DOHH2 (cell line): ENCODE measurements around the gene CEP68.

ENCODE experiments used
- H3F3A ChIP-seq: fragments of 200-600 bp; sonication (generic), shearing (Covaris generic); 2 replicates; pipeline ENCODE4 v1.6.0; 2016; ENCODE audit warnings: antibody characterized with exemption, mild to moderate bottlenecking; ENCODE audit not compliant: control insufficient read depth, insufficient read depth
- H3K27ac ChIP-seq: fragments of 200-600 bp; sonication (generic); 2 replicates; pipeline ENCODE4 v1.5.1; 2014; ENCODE audit warnings: low read depth, mild to moderate bottlenecking, low read length, moderate library complexity
- H3K27me3 ChIP-seq: fragments of 200-600 bp; sonication (generic); 2 replicates; pipeline ENCODE4 v1.6.1; 2014; ENCODE audit warnings: mild to moderate bottlenecking, low read length, mixed read lengths; ENCODE audit not compliant: control insufficient read depth
- H3K36me3 ChIP-seq: fragments of 200-600 bp; sonication (generic); 2 replicates; pipeline ENCODE4 v1.6.1; 2014; ENCODE audit warnings: mild to moderate bottlenecking, low read length, moderate library complexity, mixed read lengths; ENCODE audit not compliant: control insufficient read depth
- H3K4me1 ChIP-seq: fragments of 200-600 bp; sonication (generic); 2 replicates; pipeline ENCODE4 v1.6.1; 2014; ENCODE audit warnings: mild to moderate bottlenecking, low read length, mixed read lengths; ENCODE audit not compliant: control insufficient read depth
- H3K4me2 ChIP-seq: fragments of 200-600 bp; sonication (generic); 2 replicates; pipeline ENCODE4 v1.6.0; 2014; ENCODE audit warnings: mild to moderate bottlenecking, low read length, moderate library complexity
- H3K4me3 ChIP-seq: fragments of 200-600 bp; sonication (generic); 2 replicates; pipeline ENCODE4 v1.5.1; 2014; ENCODE audit warnings: mild to moderate bottlenecking, low read length, mixed read lengths
- H3K79me2 ChIP-seq: fragments of 200-600 bp; sonication (generic); 2 replicates; pipeline ENCODE4 v1.6.1; 2014; ENCODE audit warnings: mild to moderate bottlenecking, low read length, mixed read lengths; ENCODE audit not compliant: control insufficient read depth
- H3K9me2 ChIP-seq: fragments of 200-600 bp; sonication (generic); replicated peaks from 2 replicates; pipeline ENCODE4 v1.6.1; 2014; ENCODE audit warnings: mild to moderate bottlenecking, low read length, mixed read lengths; ENCODE audit not compliant: control insufficient read depth
- H3K9me3 ChIP-seq: fragments of 200-600 bp; sonication (generic); 2 replicates; pipeline ENCODE4 v1.6.1; 2014; ENCODE audit warnings: antibody characterized with exemption, low read length, mixed read lengths; ENCODE audit not compliant: control insufficient read depth, insufficient read depth
- H4K20me1 ChIP-seq: fragments of 200-600 bp; sonication (generic); 2 replicates; pipeline ENCODE4 v1.6.0; 2014; ENCODE audit warnings: low read depth, mild to moderate bottlenecking, antibody characterized with exemption, low read length, moderate library complexity; ENCODE audit not compliant: control insufficient read depth, insufficient read depth
- EZH2phosphoT487 ChIP-seq: fragments of 200-600 bp; sonication (generic); IDR thresholded peaks from 2 replicates; pipeline ENCODE4 v1.6.1; 2017; ENCODE audit warnings: borderline replicate concordance, mild to moderate bottlenecking, antibody characterized with exemption, low read length, moderate library complexity, mixed read lengths
- TF ChIP-seq, protein P1 (sequence below): fragments of 200-600 bp; sonication (generic); IDR thresholded peaks from one replicate; pipeline ENCODE4 v1.5.1; 2014; ENCODE audit warnings: antibody characterized with exemption, mild to moderate bottlenecking, low read depth, low read length; ENCODE audit not compliant: poor library complexity, severe bottlenecking

Gene CEP68

DNA sequence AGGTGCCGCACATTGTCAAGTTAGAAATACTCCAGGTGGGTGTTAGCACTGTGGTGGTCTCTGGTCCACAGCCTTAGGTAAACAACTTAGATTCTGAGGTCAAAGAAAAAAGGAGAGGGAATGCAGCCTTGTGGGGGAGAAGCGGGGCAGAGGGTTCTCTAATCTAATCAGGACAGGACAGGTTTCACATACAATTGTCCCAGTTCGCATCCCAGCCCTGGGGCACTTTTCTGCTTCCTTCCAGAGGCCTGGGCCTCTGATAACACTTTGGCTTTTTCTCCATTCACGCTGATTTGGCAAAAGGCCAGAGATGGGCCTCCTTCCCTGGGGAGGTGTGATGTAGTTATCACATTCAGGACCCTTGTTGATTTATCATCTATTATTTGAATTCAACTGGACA is 34.5 kb upstream of the CEP68 start:
- Histone ChIP-seq H3K4me2 (no peak overlapping the region), H3K36me3 (peaks cover 86% of the 10 kb centered on the region), H3K27me3 (no peaks in the 10 kb centered on the region), H3K9me2 (no peaks in the 10 kb centered on the region), H3K9me3 (no peaks in the 10 kb centered on the region), H4K20me1 (no peaks in the 10 kb centered on the region), H3K4me3 (no peak overlapping the region), H3K79me2 (peaks cover 22% of the 10 kb centered on the region), H3F3A (peaks cover 33% of the 10 kb centered on the region), H3K27ac (no peak overlapping the region), H3K4me1 (peaks cover 65% of the 10 kb centered on the region)
- TF ChIP-seq, protein P1, sequence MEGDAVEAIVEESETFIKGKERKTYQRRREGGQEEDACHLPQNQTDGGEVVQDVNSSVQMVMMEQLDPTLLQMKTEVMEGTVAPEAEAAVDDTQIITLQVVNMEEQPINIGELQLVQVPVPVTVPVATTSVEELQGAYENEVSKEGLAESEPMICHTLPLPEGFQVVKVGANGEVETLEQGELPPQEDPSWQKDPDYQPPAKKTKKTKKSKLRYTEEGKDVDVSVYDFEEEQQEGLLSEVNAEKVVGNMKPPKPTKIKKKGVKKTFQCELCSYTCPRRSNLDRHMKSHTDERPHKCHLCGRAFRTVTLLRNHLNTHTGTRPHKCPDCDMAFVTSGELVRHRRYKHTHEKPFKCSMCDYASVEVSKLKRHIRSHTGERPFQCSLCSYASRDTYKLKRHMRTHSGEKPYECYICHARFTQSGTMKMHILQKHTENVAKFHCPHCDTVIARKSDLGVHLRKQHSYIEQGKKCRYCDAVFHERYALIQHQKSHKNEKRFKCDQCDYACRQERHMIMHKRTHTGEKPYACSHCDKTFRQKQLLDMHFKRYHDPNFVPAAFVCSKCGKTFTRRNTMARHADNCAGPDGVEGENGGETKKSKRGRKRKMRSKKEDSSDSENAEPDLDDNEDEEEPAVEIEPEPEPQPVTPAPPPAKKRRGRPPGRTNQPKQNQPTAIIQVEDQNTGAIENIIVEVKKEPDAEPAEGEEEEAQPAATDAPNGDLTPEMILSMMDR = no peak
- TF ChIP-seq EZH2phosphoT487 = no peak

DNA sequence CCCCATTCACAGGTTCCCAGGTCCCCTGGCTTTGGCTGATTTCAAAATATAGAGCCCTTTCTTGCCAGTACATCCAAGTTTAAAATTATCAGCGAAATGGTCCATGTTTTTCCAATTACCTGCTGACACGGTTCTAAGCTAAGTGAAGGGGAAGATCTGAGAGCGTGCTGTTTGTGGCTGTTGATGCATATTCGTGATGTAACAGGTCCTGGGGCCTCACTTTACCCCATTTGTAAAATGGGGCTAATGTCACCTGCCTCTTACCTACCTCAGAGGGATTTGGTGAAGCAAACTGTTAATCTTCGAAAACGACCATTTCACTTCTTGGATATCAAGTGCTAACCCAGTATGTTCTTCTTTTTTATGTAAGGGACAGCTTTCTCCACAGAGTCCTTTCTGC is 34.0 kb upstream of the CEP68 start:
- Histone ChIP-seq H3K9me2 (no peaks in the 10 kb centered on the region), H3K27me3 (no peaks in the 10 kb centered on the region), H3K4me1 (peaks cover 65% of the 10 kb centered on the region), H3F3A (peaks cover 36% of the 10 kb centered on the region), H3K4me2 (no peak overlapping the region), H3K4me3 (no peak overlapping the region), H4K20me1 (no peaks in the 10 kb centered on the region), H3K27ac (no peak overlapping the region; the same call in 1 of the 2 replicates), H3K9me3 (no peaks in the 10 kb centered on the region), H3K79me2 (peaks cover 26% of the 10 kb centered on the region), H3K36me3 (peaks cover 81% of the 10 kb centered on the region)
- TF ChIP-seq, protein P1 = no peak
- no peak for TF ChIP-seq EZH2phosphoT487

DNA sequence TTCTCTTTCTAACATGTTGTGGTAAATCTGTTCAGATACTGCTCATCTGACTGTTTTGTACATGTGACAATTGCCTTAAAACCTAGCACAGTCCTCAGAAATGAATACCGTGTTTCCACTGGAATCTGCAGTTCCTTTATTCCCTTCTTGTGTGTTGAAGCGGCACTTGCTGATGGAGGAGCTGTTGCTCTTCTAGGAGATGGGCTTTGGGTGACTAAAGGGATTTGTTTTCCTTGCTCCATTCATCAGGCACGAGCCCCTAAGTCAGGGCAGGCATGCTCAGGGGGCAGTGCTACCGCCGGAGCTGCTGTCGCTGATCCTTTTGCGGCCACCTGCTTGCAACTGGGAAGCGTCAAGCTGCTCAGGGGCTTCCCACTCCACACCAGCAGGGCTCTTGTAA is 32.5 kb upstream of the CEP68 start:
- Histone ChIP-seq H3K9me2 (no peaks in the 10 kb centered on the region), H3K9me3 (no peaks in the 10 kb centered on the region), H4K20me1 (no peaks in the 10 kb centered on the region), H3K4me2 (no peak overlapping the region), H3K4me1 (peaks cover 72% of the 10 kb centered on the region), H3K36me3 (peaks cover 71% of the 10 kb centered on the region), H3K27ac (no peak overlapping the region; the same call in 1 of the 2 replicates), H3K79me2 (peaks cover 40% of the 10 kb centered on the region), H3K4me3 (no peak overlapping the region), H3F3A (peaks cover 43% of the 10 kb centered on the region), H3K27me3 (no peaks in the 10 kb centered on the region)
- no peak for TF ChIP-seq EZH2phosphoT487
- TF ChIP-seq, protein P1 = no peak
